Mesenchymal stem cell (in vitro differentiated cells and primary cell): ENCODE data around the gene KSR1.

ENCODE experiments used
- DNase-seq: peaks from one replicate; pipeline ENCODE4 v3.0.0-alpha.2; 2013
- H2AFZ ChIP-seq: one replicate; pipeline ENCODE4 v1.6.1; 2013; ENCODE audit warnings: low read depth, mild to moderate bottlenecking, control low read depth, inconsistent platforms, low read length, moderate library complexity
- H2AK5ac ChIP-seq: 2 replicates; pipeline ENCODE4 v1.6.1; 2013; ENCODE audit warnings: low read length, moderate library complexity, mild to moderate bottlenecking, inconsistent platforms; ENCODE audit not compliant: severe bottlenecking
- H2BK120ac ChIP-seq: one replicate; pipeline ENCODE4 v1.6.1; 2013; ENCODE audit warnings: low read depth, mild to moderate bottlenecking, inconsistent platforms, low read length, moderate library complexity
- H2BK12ac ChIP-seq, 2 experiments: one replicate each; pipeline ENCODE4 v1.6.1; 2013; ENCODE audit warnings: inconsistent platforms in 2 of 2, low read length in 2 of 2, mild to moderate bottlenecking in 2 of 2, moderate library complexity in 2 of 2, control low read depth in 1 of 2
- H2BK15ac ChIP-seq: one replicate; pipeline ENCODE4 v1.6.1; 2013; ENCODE audit warnings: mild to moderate bottlenecking, low read depth, inconsistent platforms; ENCODE audit not compliant: poor library complexity, severe bottlenecking
- H2BK5ac ChIP-seq: 2 replicates; pipeline ENCODE4 v1.6.1; 2013; ENCODE audit warnings: low read depth, mild to moderate bottlenecking, low read length, control low read depth, inconsistent platforms; ENCODE audit not compliant: poor library complexity, severe bottlenecking
- H3K14ac ChIP-seq, 2 experiments: one replicate each; pipeline ENCODE4 v1.6.1; 2013; ENCODE audit warnings: inconsistent platforms in 2 of 2, low read length in 2 of 2, control low read depth in 1 of 2, mild to moderate bottlenecking in 1 of 2, moderate library complexity in 1 of 2
- H3K18ac ChIP-seq, 2 experiments: one replicate each; pipeline ENCODE4 v1.6.1; 2013; ENCODE audit warnings: inconsistent platforms in 2 of 2, low read length in 2 of 2, control low read depth in 1 of 2, low read depth in 1 of 2, mild to moderate bottlenecking in 1 of 2
- H3K23ac ChIP-seq, 2 experiments: one replicate each; pipeline ENCODE4 v1.6.1; 2013; ENCODE audit warnings: inconsistent platforms in 2 of 2, low read length in 2 of 2, mild to moderate bottlenecking in 2 of 2, moderate library complexity in 2 of 2, control low read depth in 1 of 2
- H3K27ac ChIP-seq: 2 replicates; pipeline ENCODE4 v1.5.1; 2013; ENCODE audit warnings: mild to moderate bottlenecking, moderate library complexity, low read length, control low read depth, inconsistent platforms; ENCODE audit not compliant: poor library complexity, severe bottlenecking
- H3K27me3 ChIP-seq, 2 experiments: 2 replicates each; pipeline versions ENCODE4 v1.6.1 to v1.7.0; 2013; ENCODE audit warnings: low read length in 2 of 2, mild to moderate bottlenecking in 2 of 2, moderate library complexity in 2 of 2, control low read depth in 1 of 2, inconsistent platforms in 1 of 2; ENCODE audit not compliant: control insufficient read depth in 1 of 2, insufficient read depth in 1 of 2
- H3K36me3 ChIP-seq, 2 experiments: 2 replicates each; pipeline versions ENCODE4 v1.6.1 to v1.7.0; 2013; ENCODE audit warnings: low read length in 2 of 2, control low read depth in 1 of 2, inconsistent platforms in 1 of 2, low read depth in 1 of 2, mild to moderate bottlenecking in 1 of 2; ENCODE audit not compliant: insufficient read depth in 2 of 2, control insufficient read depth in 1 of 2
- H3K4ac ChIP-seq, 2 experiments: one replicate each; pipeline ENCODE4 v1.6.1; 2013; ENCODE audit warnings: inconsistent platforms in 2 of 2, low read length in 2 of 2, mild to moderate bottlenecking in 2 of 2, moderate library complexity in 2 of 2, control low read depth in 1 of 2, low read depth in 1 of 2
- H3K4me1 ChIP-seq: 2 replicates; pipeline ENCODE4 v1.6.1; 2013; ENCODE audit warnings: low read depth, low read length, control low read depth; ENCODE audit not compliant: control insufficient read depth, insufficient read depth
- H3K4me2 ChIP-seq: 2 replicates; pipeline ENCODE4 v1.6.1; 2013; ENCODE audit warnings: low read length, mild to moderate bottlenecking, inconsistent platforms; ENCODE audit not compliant: poor library complexity, severe bottlenecking
- H3K4me3 ChIP-seq, 2 experiments: 2 replicates each; pipeline versions ENCODE4 v1.5.1 to v1.7.0; 2013; ENCODE audit warnings: low read length in 2 of 2, mild to moderate bottlenecking in 2 of 2, control low read depth in 1 of 2, low read depth in 1 of 2; ENCODE audit not compliant: insufficient read depth in 1 of 2
- H3K79me1 ChIP-seq: replicated peaks from 2 replicates; pipeline ENCODE4 v1.6.1; 2013; ENCODE audit warnings: mild to moderate bottlenecking, control low read depth, low read length, inconsistent platforms; ENCODE audit not compliant: poor library complexity, severe bottlenecking
- H3K9ac ChIP-seq: 2 replicates; pipeline ENCODE4 v1.7.0; 2013; ENCODE audit warnings: mild to moderate bottlenecking, low read length, moderate library complexity
- H3K9me3 ChIP-seq: 2 replicates; pipeline ENCODE4 v1.7.0; 2013; ENCODE audit warnings: mild to moderate bottlenecking, low read length; ENCODE audit not compliant: control insufficient read depth
- H4K8ac ChIP-seq: one replicate; pipeline ENCODE4 v1.6.1; 2013; ENCODE audit warnings: inconsistent platforms, mild to moderate bottlenecking, low read length, moderate library complexity
- H4K91ac ChIP-seq: one replicate; pipeline ENCODE4 v1.6.1; 2013; ENCODE audit warnings: mild to moderate bottlenecking, low read length, inconsistent platforms
- WGBS: methylation state at CpG from one replicate; pipeline ENCODE4 v1.1.7; 2013; ENCODE audit warnings: mixed read lengths; 5-methylcytosine and 5-hydroxymethylcytosine counted together

Gene KSR1

GRCh38 chr17:27588354-27588753 is 132.1 kb downstream of the KSR1 start:
- Histone ChIP-seq H3K79me1 (peaks cover 8% of the 10 kb centered on the region), H3K27ac (no peak overlapping the region), H2BK5ac (no peak overlapping the region), H3K27me3 (no peaks in the 10 kb centered on the region), H2AK5ac (no peak overlapping the region), H4K8ac (no peak overlapping the region), H2BK12ac (no peak overlapping the region), H3K14ac (no peak overlapping the region), H3K18ac (no peak overlapping the region), H3K9ac (no peak overlapping the region), H3K9me3 (no peaks in the 10 kb centered on the region), H3K4me1 (peaks cover 15% of the 10 kb centered on the region), H3K4me2 (no peak overlapping the region), H3K23ac (no peak overlapping the region), H4K91ac (no peak overlapping the region), H2BK120ac (no peak overlapping the region), H3K36me3 (peaks cover 32 to 61% of the 10 kb centered on the region in 2 experiments), H3K4ac (no peak overlapping the region), H2AFZ (no peak overlapping the region), H2BK15ac (no peak overlapping the region), H3K4me3 (no peak overlapping the region)
- WGBS, result 96% methylated on average over 14 of the region's 15 CpGs
- no peak for DNase-seq

- no peak overlapping the region for H2BK120ac ChIP-seq
- no peak overlapping the region for H4K91ac ChIP-seq
- peaks cover 49 to 65% of the 10 kb centered on the region in 2 experiments for H3K36me3 ChIP-seq
- no peak overlapping the region for H3K18ac ChIP-seq
- no peak overlapping the region for H3K4me3 ChIP-seq
- no peak overlapping the region for H2BK15ac ChIP-seq
- no peak overlapping the region for H3K27ac ChIP-seq
- H3K9ac ChIP-seq, result no peak overlapping the region
- H3K27me3 ChIP-seq, result no peaks in the 10 kb centered on the region
- peaks cover 9% of the 10 kb centered on the region for H3K4me1 ChIP-seq
- H4K8ac ChIP-seq, result no peak overlapping the region
- no peak overlapping the region for H2AK5ac ChIP-seq
- no peak overlapping the region for H3K4ac ChIP-seq
- H2AFZ ChIP-seq, result no peak overlapping the region
- H3K14ac ChIP-seq, result no peak overlapping the region
- 93% methylated on average over 2 of the region's 3 CpGs for WGBS
- H2BK5ac ChIP-seq, result no peak overlapping the region
- no peak overlapping the region for H3K4me2 ChIP-seq
- H2BK12ac ChIP-seq, result no peak overlapping the region
- H3K9me3 ChIP-seq, result no peaks in the 10 kb centered on the region
- DNase-seq, result no peak
- no peak overlapping the region for H3K23ac ChIP-seq
- peaks cover 10% of the 10 kb centered on the region for H3K79me1 ChIP-seq
These were observed 134.6 kb downstream of the KSR1 start for GRCh38 chr17:27590864-27591263.

- peaks cover 11% of the 10 kb centered on the region for H3K79me1 ChIP-seq
- DNase-seq, result no peak
- H3K18ac ChIP-seq, result no peak overlapping the region
- no peak overlapping the region for H3K4me2 ChIP-seq
- H2AK5ac ChIP-seq, result no peak overlapping the region
- H4K8ac ChIP-seq, result no peak overlapping the region
- H2AFZ ChIP-seq, result no peak overlapping the region
- WGBS, result 75% methylated on average over 2 of the region's 3 CpGs
- no peaks in the 10 kb centered on the region for H3K9me3 ChIP-seq
- H3K14ac ChIP-seq, result no peak overlapping the region
- H3K23ac ChIP-seq, result no peak overlapping the region
- H3K4me3 ChIP-seq, result no peak overlapping the region
- H3K27ac ChIP-seq, result no peak overlapping the region
- H2BK15ac ChIP-seq, result no peak overlapping the region
- H2BK12ac ChIP-seq, result no peak overlapping the region
- no peak overlapping the region for H3K9ac ChIP-seq
- no peak overlapping the region for H4K91ac ChIP-seq
- H3K36me3 ChIP-seq, result peaks cover 55 to 74% of the 10 kb centered on the region in 2 experiments
- H2BK120ac ChIP-seq, result no peak overlapping the region
- peaks cover 2% of the 10 kb centered on the region for H3K4me1 ChIP-seq
- H3K4ac ChIP-seq, result no peak overlapping the region
- H2BK5ac ChIP-seq, result no peak overlapping the region
- H3K27me3 ChIP-seq, result no peaks in the 10 kb centered on the region
These were observed 135.7 kb downstream of the KSR1 start for GRCh38 chr17:27591986-27592385.

- peaks cover 9% of the 10 kb centered on the region for H3K79me1 ChIP-seq
- no peak overlapping the region for H3K27ac ChIP-seq
- no peaks in the 10 kb centered on the region for H3K27me3 ChIP-seq
- H3K4me3 ChIP-seq, result no peak overlapping the region
- no peak overlapping the region for H2BK5ac ChIP-seq
- H3K9me3 ChIP-seq, result no peaks in the 10 kb centered on the region
- no peak overlapping the region for H2AK5ac ChIP-seq
- H4K91ac ChIP-seq, result no peak overlapping the region
- H2BK12ac ChIP-seq, result no peak overlapping the region
- no peak overlapping the region for H4K8ac ChIP-seq
- H3K9ac ChIP-seq, result no peak overlapping the region
- no peak overlapping the region for H3K4ac ChIP-seq
- no peak overlapping the region for H3K18ac ChIP-seq
- no peak overlapping the region for H3K4me2 ChIP-seq
- no peak overlapping the region for H2BK120ac ChIP-seq
- H3K23ac ChIP-seq, result no peak overlapping the region
- 96% methylated on average over 9 of the region's 9 CpGs for WGBS
- H2BK15ac ChIP-seq, result no peak overlapping the region
- no peak overlapping the region for H3K14ac ChIP-seq
- peaks cover 4% of the 10 kb centered on the region for H3K4me1 ChIP-seq
- H3K36me3 ChIP-seq, result peaks cover 64 to 75% of the 10 kb centered on the region in 2 experiments
- H2AFZ ChIP-seq, result no peak overlapping the region
- DNase-seq, result no peak
These were observed 137.1 kb downstream of the KSR1 start for GRCh38 chr17:27593232-27593856.
